GM12878 (cell line): Measurements from ENCODE around the gene AMH.

Experiments used
- ATF7 ChIP-seq: fragments of 450-650 bp; IDR thresholded peaks from 2 replicates; pipeline ENCODE4 v1.6.1; 2016; ENCODE audit warnings: low read depth, mild to moderate bottlenecking
- BCLAF1 ChIP-seq: fragments of 450-650 bp; IDR thresholded peaks from 2 replicates; pipeline ENCODE4 v1.6.1; 2017; ENCODE audit warnings: antibody characterized with exemption, mild to moderate bottlenecking, moderate library complexity
- CHD1 ChIP-seq: IDR thresholded peaks from 2 replicates; pipeline ENCODE4 v1.6.1; 2012; ENCODE audit warnings: low read depth, low read length, improper control_type of control experiment
- CTCF ChIP-seq, 3 experiments: IDR thresholded peaks in 2 of 3; conservative IDR thresholded peaks in 1 of 3; 2 replicates each; pipeline ENCODE4 v1.5.1; 2011; ENCODE audit warnings: low read depth in 3 of 3, low read length in 3 of 3, mild to moderate bottlenecking in 3 of 3, control low read depth in 2 of 3, moderate library complexity in 2 of 3, inconsistent platforms in 1 of 3, mixed read lengths in 1 of 3; ENCODE audit not compliant: control insufficient read depth in 2 of 3, insufficient read depth in 1 of 3; ENCODE audit errors: extremely low read depth in 1 of 3
- MAX ChIP-seq: IDR thresholded peaks from 2 replicates; pipeline ENCODE4 v1.6.1; 2012; ENCODE audit warnings: low read depth, low read length, improper control_type of control experiment
- NBN ChIP-seq: fragments of 450-650 bp; IDR thresholded peaks from 2 replicates; pipeline ENCODE4 v1.6.1; 2016
- POLR2A ChIP-seq: IDR thresholded peaks from 2 replicates; pipeline ENCODE4 v1.6.1; 2011; ENCODE audit warnings: low read depth, mild to moderate bottlenecking, low read length
- RFX5 ChIP-seq: IDR thresholded peaks from 2 replicates; pipeline ENCODE4 v1.6.1; 2011; ENCODE audit warnings: low read depth, low read length, improper control_type of control experiment
- SREBF2 ChIP-seq: IDR thresholded peaks from 2 replicates; pipeline ENCODE4 v1.6.1; 2012; ENCODE audit warnings: mild to moderate bottlenecking, low read length
- TARDBP ChIP-seq: IDR thresholded peaks from 2 replicates; pipeline ENCODE4 v1.6.1; 2016; ENCODE audit warnings: borderline replicate concordance
- TCF7 ChIP-seq: IDR thresholded peaks from 2 replicates; pipeline ENCODE4 v1.6.1; 2014; ENCODE audit warnings: antibody characterized with exemption, borderline replicate concordance
- ZNF274 ChIP-seq: IDR thresholded peaks from one replicate; pipeline ENCODE4 v1.8.0; 2011; ENCODE audit not compliant: insufficient read length, insufficient read depth
- ZNF384 ChIP-seq: IDR thresholded peaks from 2 replicates; pipeline ENCODE4 v1.6.1; 2012; ENCODE audit warnings: low read depth, mild to moderate bottlenecking, low read length, improper control_type of control experiment, borderline replicate concordance

GRCh38 chr19:2210206-2210605, 38.9 kb upstream of the AMH start:
- TF ChIP-seq ZNF384 (no peak), CTCF (IDR thresholded peaks at IDR 0.05 in 2 of 3, conservative IDR thresholded peaks at IDR 0.05 in 1 of 3; ENCODE audit: control insufficient read depth in 2 of 3, extremely low read depth in 1 of 3, insufficient read depth in 1 of 3, low read depth in 3 of 3, low read length in 3 of 3) (no peak), POLR2A (no peak; the same call in 1 of the 2 replicates), MAX (no peak), ATF7 (no peak), ZNF274 (no peak), NBN (no peak), BCLAF1 (no peak), TARDBP (no peak), SREBF2 (no peak), RFX5 (no peak), CHD1 (no peak), TCF7 (no peak)
